SW480 (cell line): ENCODE measurements around the gene HPS1.

Source experiments
- DNase-seq: peaks from one replicate; pipeline ENCODE4 v3.0.0-alpha.2; 2016; ENCODE audit warnings: low spot score

The HPS1 gene

DNA sequence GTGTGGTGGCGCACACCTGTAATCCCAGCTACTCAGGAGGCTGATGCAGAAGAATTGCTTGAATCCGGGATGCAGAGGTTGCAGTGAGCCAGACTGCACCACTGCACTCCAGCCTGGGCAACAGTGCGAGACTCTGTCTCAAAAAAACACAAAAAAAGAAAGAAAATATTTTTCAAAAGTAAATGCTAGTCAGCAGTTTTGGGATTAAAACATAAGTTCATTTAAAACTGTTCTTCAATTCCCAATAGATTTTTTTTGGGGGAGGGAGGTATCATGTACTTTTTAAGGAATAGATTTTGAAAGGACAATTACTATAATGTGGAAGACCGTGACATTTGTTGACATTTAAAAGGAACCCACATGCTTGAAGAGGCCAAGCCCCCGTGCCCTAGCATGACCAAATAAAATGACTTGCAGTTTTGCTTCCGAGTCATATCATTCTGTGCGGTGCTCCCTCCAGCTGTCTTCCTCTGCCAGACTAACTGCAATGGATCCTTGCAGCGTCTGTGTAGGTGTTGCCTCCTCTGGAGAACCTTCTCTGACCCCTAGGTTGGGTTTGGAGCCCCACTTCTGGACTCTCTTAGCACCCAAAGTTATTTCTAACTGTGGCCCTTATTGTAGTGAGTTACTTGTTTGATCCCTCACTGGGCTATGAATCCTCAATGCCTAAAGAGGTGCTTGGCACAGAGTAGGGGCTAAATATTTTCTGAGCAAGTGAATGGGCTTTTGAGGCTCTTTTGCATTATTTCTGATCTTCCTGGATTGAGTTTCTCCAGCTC, 17.4 kb upstream of the HPS1 start:
- DNase-seq: no peak

DNA sequence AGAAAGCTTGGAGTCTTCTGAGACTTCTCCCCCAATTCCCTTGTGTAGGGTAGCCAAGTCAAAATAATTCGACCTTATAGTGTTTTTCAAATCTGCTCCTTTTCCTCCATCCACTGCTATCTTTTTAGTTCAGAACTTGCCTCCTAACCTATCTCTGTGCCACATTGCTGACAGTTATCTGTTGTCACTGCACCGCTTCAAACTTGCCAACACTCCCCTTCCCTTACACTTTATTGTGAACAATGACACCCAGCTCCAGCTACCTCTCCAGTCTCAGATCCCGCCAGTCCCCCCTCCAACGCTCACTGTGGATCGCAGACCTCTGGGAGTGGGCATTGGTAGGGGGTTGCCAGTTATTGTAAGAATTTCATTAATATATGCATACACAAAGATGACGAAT, 16.3 kb upstream of the HPS1 start:
- no peak for DNase-seq

DNA sequence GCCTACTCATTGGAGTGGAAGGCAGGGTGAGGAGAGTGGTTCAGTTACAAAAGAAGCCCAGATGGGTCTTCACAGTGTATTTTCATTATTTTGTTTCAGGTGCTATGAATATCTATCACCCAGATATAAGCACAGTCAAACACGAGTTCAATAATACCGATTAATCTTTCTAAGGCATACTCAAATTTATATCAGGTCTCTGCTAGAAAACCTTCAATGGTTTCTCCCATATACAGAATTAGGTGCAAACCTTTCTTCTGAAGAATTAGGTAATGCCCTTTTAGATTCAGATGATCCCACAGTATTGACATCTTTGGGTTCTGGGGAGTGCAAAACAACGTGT, 14.7 kb upstream of the HPS1 start:
- DNase-seq: no peak

DNA sequence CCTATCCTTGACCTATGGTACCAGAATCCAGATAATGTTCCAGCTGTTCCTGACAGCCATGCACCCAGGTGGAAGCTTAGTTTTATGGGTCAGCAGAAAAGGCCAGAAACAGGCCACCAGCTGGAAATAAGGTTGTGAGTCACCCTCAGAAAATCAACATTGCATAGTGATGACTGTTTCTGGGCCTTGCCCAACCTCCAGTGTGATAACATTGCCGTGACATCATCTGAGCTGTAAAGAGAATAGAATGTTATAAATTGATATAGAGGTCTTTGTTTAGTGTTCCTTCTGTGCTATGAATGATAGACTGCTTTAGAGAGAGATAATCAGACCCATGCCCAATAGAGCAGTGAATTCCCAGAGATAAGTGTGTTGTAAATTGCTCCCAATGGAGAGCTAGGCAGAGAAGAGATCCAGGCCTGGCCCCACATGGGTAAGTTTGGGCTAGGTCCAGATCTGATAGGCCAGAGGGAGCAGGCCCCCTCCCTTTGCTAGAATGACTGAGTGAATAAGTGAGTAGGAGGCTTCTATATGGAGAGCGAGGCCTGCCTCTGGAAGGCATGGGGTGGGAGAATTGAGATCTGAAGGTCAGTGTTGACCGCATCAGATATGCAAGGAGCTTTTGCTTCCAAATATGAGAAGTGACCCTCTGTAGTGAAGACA, 14.2 kb upstream of the HPS1 start:
- peak; percentile 87 for DNase-seq

DNA sequence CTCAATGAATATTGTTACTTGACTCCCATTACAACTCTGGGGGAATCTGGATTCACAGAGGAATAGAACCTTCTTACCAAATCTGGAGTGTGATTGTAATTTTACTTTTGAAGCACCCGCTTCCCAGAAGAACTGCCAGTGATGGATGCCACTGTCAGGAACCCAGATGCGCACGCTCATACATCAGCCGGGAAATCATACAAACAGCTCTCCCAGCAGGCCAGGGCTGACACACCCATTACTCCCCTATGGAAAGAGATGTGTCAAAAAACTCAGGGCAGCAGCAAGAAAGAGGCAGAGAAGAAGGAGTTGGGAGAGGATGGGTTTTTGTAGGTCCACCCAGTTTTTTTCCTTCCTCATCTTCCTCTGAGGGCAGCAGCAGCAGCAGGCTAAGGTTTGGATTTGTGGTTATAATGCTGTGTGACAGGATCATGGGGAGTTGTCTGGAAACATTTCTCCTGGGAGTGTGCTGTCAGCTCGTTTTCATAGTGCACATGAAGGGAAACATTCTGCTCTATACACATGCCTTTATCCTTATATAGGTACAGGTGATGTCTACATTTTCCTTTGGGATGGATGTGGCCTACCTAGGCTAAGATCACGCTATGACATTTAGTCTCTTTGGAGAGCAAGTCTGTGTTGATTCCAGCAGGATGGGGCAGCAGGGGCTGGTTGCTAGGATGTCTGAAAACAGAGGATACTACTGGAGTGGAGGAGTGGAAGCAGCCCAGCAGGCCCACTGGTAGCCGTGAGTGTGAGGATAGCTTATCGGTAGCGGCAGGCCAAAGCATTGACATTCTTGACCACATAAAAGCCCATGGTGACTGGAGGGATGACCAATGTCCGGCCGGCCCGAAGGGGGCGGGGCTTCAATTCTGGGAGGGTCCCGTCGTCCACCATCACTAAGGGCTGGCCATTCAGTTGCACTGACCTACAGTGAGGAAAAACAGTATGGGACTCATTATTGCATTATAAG, 12.4 kb upstream of the HPS1 start:
- DNase-seq: no peak

DNA sequence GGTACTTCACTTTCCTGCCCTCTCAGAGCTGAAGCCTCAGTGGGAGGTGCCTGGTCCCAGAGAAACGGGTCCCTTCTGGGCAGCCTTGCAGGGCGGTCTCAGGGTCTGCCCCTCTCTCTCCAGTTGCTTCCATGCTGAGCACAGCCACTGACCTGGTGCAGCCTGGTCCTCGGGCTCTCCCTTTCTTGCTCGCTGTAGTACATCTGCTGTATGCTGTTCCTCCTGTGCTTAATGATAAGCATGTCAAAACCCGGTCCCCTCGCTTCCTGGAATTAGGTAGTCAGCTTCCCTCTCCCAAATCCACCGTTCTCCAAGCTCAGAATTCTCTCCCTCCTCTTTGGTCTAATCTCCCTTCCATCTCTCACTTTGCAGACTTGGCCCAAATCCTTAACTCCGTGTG, 11.0 kb upstream of the HPS1 start:
- DNase-seq: no peak

DNA sequence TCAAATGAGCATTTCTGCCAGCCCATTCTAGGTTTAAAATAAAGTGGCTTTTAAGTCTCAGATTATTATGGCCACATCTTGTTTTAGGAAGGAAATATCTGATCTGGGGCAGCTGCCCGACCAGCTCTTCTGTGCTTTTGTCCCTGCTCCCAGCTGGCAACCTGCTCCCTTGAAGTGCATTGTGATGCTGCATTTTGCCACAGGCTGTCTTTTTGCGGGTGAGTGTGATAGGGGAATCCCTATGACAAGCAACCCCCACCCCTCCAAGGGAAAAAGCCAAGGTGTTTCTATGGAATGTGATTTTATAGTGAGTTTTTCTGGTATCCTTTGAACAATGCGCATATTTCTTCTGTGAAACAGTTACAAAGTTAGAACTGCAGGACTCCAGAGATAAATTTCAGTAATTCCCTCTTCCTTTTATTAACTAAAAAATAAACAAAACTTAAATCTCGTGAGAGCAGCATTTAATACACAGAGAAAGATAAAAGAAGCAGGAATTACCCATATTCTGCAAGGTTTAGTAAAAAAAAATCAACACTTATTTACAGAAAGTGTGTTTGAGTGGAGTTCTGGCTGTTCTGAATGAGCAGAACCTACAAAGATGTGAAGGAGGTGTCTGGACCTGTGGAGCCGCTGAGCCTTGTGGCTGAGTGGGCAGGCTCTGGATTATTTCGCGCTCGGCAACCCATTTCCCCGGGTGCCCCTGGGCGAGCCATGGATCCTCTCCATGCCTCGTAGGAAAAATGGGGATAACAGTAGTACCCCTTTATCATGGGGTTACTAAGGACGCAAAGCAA, 10.1 kb upstream of the HPS1 start:
- no peak for DNase-seq

DNA sequence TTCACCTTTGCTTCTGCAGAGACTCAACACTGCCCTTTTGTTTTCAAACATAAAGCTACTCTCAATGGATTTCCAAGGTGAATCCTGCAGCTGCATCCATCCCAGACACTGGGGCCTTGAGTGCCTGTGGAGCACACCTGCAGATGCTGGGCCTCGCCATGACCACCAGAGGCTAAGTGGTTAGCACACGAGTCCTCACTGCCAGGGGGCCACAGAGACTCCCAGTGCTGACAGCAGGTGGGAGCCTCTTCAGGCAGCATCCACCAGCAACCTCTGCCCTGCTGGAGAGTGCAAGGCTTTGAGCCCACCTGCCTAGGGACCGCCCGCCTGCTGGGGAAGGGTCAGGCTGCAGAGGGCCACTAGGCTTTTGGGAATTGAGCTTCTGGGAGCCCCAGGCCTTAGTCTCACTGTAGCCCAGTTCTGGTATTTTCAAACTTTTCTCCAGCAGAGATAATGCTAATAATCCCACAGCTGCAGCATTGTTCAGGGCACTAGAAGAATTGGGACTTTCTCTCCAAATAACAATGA, 9.4 kb upstream of the HPS1 start:
- DNase-seq: no peak

DNA sequence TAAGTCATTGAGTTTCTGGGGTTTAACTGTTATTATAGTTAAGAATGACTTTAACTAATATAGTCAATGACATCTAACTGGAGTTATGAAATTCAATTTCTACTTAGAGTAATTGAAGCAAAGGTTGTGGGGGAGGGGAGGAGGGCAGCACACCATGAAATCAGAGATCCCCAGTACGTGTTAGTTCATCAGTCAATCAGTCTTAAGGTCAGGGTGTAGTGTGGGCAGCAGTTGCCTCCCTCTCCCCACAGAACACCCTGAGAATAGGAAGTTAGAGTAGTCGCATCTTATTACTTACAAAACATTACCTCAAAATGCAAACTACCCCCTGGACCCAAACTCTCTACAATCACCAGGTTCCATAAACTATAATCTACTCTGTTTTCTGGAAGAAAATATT, 7.0 kb upstream of the HPS1 start:
- no peak for DNase-seq

DNA sequence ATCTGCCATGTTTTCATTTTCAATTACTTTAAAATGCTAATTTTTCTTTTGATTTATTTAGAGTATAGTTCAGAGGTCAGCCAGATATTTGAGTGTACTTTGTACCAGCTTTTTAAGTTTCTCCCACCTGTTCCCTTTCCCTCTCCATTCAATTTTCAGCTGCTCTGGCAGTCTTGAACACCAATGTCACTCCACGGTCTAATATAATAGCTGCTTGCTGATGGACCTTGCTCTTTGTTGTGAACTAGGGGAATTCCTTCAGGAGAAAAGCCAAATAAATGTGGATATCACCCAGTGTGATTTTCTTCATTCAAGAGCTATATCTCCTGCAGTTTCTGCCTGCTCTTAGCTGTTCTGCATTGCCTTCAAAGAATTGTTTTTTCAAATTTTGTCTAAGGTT, 3.9 kb upstream of the HPS1 start:
- no peak for DNase-seq

DNA sequence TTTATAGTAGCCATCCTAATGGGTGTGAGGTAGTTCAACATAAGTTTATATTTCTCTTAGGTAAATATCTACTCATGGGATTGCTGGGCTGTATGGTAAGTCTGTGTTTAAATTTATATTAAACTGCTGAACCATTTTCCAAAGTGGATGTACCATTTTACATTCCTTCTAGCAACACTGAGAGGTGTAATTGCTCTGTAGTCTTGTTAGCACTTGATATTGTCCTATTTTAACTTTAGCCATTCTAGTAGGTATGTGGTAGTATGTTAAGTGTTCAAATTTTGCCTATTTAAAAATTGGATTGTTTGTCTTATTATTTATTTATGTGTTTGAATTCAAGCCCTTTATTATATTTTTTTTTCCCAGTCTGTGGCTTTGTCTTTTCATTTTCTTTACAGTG, 2.6 kb upstream of the HPS1 start:
- DNase-seq: no peak

DNA sequence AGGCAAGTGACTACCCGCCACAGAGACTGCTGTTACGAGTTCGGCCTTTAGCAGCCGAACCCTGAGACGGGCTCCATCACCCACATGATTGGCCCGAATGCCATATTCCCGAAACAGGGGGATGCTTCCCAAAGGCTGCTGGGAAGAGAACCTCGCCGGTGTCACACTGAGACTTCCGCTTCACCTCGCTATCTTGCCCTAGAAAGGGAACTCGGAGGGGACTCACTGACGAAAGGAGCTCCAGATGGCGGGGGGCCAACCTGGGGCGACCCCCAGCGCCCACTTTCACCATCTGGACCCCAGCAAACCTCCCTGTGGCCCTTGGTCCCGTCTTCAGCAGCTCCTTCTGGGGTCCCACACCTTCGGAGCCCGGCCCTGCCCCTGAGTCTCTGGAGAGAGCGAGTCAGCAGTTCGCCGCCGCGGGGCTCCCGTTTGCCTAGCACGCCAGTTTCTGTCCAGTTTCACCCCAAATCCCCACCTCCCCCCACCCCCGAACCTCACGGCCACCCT, 529 bp downstream of the HPS1 start:
- peak; percentile 23 for DNase-seq

DNA sequence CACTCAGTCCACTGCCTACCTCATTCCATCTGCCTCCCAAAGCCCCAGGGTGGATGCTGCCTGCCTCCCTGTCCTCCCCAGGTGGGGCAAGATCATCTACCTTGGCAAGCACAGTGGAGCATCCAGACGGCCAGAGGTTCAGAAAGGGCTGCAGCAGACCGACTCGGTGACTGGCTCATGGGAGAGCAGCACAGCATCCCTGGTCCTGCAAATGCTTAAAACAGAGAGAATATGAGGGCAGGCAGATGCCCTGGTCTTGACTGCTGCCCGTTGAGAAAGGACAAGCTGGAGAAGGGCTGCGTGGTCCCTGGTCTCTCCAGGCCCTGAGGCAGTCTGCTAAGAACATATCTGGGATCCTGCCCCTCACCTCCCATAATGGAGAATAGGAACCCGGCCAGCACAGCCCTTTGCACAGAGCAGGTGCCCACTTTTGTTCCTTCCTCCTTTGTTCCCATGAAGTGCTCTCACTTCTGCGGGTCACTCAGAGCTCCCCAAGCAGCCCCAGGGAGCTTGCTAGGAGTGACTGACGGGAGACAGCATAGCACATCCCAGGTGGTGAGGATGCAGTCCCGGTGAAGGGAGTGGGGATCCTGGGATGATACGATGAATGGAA, 1.4 kb downstream of the HPS1 start:
- no peak for DNase-seq

DNA sequence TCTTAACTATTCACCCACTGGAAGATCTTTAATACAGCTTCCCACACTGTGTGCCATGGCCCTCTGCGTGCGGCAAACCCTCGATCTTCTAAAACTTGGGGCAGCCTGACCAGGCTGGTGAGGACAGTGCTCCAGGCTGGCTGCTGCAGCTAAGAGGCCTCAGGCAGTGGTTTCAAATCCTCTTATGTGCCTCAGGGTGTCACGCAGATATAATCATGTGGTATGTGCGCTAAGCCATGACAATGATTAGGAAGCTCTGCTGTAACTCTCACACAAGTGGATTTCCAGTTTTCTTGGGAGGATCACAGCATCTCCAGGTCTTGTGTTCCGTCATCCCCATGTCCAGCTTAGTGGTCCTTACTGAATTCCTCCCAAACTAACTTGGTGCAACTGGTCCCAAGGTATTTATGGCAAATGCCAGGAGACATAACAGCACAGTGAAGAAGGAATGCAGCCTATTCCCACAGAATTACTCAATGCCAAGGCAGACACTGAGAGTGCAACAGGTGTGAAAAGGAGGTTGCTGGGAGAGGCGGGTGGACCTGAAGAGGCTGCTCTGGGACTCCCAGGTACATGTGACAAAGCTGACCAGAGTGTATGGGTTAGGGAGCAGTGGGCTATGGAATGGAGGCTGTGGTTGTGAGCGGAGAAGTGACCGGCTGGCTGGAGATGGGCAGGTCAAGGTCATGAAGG, 2.3 kb downstream of the HPS1 start:
- DNase-seq: no peak

DNA sequence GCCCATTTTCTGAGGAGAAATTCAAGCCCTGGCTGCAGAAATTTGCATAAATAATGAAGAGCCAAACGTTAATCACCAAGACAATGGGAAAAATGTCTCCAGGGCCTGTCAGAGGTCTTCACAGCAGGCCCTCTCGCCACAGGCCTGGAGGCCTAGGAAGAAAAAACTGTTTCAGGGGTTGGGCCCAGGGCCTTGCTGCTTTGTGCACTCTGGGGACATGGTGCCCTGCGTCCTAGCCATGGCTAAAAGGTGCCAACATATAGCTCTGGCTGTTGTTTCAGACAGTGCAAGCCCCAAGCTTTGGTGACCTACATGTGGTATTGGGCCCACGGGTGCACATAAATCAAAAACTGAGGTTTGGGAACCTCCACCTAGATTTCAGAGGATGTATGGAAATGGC, 8.0 kb downstream of the HPS1 start:
- DNase-seq: no peak

DNA sequence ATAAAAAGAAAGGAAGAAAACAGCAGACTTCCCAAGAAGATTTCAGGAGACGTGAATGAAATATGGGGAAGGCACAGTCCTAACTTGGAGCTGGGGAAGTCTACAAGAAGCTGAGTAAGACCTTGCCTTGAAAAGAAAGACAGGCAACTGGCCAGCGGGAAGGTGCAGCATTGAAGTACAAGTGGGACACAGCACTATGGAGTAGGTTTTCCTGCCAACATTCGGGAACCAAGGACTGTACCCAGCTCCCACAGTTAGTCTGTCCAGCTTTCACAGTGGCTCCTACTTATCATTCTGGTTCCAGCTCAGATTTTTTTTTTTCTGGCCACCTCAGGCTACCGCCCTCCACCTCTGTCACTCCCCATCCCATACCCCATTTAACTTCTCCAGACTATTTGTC, 10.0 kb downstream of the HPS1 start:
- no peak for DNase-seq

DNA sequence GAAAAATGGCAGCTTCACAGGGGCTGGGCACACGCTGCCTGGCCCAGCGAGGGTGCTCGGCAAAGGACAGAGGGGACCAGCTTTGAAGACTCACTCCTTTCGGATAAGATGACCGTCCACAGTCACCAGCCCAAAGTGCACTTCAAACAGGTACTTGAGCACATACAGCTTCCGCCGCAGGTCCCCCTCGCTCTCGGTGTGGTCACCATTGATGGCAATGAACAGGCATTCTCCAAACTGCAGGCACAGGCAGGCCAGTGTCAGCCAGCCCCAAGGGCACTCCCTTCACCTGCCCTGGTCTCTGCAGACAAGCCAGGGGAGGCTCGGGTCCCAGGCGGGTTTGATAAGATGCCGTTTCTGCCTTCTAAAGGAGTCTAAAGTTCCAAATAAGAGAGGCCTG, 11.6 kb downstream of the HPS1 start:
- no peak for DNase-seq

DNA sequence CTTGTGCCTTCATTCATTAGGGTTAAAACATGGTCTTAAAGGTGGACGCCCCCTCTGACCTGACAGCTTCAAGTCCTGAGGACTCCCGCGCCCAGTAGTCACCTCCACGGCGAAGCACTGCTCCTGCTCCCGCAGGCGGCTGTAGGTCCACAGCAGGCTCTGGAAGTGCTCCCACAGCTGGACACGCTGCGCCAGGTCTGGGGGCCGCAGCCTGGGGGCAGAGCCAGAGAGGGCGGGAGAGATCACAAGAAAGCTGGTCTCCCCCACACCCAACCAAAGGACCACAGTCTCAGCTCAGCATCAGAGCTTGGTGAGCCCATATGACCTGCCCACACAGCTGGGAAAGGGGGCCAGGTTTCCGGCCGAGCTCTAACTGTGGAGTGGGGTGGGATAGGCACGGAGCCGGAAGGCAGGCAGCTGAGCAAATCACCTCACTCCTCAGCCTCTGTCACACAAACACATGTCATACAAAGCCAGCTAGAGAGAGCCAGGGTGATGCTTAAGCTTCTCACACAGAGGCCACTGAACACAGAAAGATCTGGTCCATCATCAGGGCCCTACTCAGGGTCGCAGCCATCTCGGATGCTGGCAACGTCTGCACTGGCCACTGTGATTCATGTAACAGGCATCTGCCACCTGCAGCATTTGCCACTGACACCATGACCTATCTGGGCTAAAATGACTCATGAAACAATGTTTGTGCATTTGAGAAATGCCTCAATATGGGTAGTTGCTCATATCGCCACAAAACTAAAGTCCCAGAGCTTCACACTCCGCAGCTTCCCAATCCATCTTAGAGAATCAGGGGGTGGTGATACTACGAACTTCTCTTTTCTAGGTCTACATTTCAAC, 12.6 kb downstream of the HPS1 start:
- peak; percentile 23 for DNase-seq

DNA sequence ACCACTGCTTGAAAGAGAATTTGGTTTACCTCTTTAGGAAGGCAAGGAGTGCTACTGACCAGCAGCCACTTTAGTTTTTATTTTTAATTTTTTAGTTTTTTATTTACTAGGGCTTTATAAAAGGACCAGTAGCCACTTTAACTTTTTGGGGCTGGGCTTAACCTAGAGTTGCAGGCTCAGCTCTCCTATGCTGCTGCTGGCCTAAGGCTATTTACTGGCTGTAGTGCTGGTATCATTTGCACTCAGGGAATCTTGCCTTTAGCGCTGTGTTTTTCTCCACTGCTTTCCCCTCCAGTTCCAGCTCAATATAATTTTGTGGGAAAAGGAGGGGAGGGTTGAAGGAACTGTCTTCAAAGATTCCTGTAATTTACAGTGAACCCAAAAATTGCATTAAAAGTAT, 13.4 kb downstream of the HPS1 start:
- no peak for DNase-seq

DNA sequence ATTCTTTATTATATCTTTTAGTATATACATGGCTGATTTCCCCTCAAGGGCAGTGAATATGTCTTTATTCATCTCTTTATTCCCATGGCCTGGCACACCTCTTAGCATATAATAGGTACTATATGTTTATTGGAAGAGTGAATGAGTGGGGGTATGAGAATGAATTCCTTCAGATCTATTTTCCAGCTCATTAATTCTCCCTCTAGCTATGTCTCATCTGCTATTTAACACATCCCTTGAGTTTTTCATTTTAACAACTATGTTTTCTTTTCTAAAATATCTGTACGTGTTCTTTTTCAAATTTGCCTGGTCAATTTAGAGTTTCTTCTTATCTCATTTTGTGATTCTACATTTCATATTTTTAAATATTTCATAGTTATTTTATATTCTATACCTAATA, 14.4 kb downstream of the HPS1 start:
- DNase-seq: no peak
